ENCODE data around the gene INF2.

INF2 gene

DNA sequence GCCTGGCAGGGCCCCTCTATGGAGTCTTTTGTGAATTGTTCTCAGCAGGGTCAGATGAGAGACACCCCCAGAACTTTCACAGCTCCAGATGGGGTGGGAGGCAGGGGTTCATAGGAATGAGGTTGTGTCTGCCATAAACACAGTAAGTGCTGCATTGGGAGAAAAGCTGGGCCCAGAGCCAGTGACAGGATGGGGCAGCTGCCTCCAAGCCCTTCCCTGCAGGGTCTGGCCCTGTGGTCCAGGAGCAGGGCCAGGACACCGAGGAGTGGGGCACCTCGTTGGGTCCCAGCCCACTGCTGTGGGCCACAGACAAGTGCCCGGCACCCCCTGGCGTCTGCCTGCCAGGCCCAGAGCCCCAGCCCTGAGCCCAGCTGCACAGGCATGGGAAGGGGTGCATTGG, 13.3 kb downstream of the INF2 start:
- DNase-seq (ENCODE audit: low read depth), result no peak

DNA sequence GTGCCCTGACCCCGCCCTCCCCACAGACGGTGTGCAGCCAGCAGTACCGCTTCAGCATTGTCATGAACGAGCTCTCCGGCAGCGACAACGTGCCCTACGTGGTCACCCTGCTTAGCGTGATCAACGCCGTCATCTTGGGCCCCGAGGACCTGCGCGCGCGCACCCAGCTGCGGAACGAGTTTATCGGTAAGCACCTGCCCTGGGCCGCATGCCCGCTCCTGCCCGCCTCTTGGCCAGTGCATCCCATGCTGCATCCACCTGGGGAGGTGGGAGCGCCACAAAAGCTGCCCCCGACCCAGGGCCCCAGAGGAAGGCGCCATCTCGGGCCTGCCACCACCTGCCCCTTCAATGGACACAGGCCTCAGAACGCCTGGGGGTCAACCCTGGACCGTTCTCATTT, 13.9 kb downstream of the INF2 start:
- DNase-seq (ENCODE audit: low read depth), result no peak

GRCh38 chr14:104704252-104704651, 14.8 kb downstream of the INF2 start:
- DNase-seq (ENCODE audit: low read depth), result no peak

GRCh38 chr14:104705340-104706047, 16.1 kb downstream of the INF2 start:
- no peak for DNase-seq (ENCODE audit: low read depth)

- DNase-seq (ENCODE audit: low read depth), result no peak
These were observed 17.6 kb downstream of the INF2 start for GRCh38 chr14:104706733-104707607.

DNA sequence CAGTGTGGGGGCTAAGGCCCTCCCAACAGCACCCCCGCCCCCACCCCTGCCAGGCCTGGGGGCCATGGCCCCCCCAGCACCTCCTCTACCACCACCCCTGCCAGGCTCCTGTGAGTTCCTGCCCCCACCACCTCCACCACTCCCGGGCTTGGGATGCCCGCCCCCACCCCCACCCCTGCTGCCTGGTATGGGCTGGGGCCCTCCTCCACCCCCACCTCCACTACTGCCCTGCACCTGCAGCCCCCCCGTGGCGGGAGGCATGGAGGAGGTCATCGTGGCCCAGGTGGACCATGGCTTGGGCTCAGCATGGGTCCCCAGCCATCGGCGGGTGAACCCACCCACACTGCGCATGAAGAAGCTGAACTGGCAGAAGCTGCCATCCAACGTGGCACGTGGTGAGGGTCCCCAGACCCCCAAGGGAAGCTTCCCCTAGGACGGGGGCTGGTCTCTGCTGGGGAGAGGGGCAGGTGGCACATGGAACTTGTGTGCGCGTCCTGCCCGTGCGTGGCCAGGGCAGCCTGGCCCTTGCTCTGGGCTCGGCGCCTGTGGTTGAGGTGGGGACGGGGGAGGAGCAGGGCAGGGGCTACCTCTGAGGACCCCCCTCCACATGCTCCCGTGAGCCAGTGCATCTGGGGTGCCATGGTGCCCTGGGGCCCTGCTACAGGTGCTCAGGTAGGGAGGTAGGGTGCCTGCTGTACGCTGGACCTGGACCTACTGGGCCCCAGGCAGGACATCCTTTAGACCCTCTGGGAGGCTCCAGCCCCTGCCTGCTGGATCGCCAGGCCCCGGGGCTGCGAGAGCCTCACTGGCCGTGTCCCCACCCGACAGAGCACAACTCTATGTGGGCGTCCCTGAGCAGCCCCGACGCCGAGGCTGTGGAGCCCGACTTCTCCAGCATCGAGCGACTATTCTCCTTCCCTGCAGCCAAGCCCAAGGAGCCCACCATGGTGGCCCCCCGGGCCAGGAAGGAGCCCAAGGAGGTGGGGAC, 18.5 kb downstream of the INF2 start:
- DNase-seq (ENCODE audit: low read depth), result no peak

DNA sequence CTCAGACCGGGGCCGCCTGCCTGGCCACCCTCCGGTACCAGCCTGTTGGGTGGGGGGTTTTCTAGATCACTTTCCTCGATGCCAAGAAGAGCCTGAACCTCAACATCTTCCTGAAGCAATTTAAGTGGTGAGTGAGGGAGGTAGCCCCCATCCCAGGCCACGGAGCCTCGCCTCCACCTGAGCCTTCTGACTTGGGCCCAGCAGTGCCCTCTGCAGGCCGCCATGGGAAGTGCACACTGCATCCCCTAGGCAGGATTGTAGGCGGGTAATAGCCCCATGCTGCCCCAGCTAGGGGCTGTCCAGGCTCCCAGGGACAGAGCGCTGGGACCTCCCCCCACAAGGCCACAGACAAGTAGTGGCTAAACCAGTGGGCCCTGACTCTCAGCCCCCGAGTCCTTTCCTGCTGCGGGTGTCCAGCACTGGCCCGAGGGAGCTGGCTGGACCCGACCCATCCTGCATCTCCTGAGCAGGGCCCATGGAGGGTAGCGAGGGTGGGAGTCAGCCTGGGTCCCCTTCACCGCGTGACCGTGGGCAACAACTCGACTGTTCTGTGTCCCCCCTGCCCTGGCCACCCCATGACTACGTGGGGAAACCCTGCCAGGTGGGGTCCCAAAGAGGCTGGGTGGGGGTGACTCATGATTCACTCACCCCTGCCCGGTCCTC, 19.3 kb downstream of the INF2 start:
- peak; percentile 59 for DNase-seq (ENCODE audit: low read depth)

DNA sequence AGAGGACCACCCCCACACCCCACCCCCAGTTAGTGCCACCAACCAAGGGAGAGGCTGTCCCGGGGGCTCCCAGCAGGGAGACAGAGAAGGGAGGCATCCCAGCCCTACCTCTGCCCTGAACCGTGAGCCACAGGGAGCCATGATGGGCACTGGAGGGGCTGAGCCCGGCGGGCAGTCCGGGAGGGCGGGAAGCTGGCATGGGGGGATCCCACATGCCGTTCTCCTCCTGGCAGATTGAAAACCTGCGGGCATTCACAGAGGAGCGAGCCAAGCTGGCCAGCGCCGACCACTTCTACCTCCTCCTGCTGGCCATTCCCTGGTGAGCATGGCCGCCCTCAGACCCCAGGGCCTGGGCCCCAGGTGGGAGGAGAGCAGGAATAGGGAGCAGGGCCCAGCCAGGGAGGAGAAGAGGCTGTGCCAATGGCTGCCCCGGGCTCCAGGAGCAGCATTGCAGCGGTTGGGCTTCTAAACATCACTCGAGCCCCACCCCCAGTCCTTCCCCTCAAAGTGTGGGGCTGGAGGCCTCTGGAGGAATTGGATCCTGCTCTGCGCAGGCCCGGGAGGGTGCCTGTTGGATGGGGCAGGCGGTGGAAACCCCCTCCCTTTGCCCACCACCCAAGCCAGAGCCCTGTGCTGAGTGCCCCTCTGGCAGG, 20.1 kb downstream of the INF2 start:
- no peak for DNase-seq (ENCODE audit: low read depth)

DNA sequence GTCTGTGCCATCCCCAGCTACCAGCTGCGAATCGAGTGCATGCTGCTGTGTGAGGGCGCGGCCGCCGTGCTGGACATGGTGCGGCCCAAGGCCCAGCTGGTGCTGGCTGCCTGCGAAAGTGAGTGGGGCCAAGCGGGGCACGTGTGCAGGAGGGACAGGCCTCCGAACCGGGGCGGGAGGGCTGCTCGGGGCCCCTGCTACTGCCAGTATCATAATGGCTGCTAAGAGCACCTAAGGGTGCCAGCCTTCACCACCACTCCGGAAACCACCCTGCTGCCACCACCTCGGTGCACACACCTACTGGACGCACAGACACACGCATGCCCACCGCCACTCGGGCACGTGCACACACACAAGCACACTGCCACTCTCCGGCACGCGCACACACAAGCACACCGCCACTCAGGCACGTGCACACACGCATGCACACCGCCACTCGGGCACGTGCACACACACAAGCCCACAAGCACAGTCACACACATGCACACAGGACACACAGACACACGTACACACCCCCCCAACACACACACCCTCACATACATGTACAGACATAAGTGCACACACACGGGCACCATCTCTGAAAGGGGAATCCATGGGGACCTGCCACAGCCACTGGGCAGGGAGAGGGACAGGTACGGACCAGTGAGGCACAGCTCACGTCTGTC, 20.8 kb downstream of the INF2 start:
- no peak for DNase-seq (ENCODE audit: low read depth)

DNA sequence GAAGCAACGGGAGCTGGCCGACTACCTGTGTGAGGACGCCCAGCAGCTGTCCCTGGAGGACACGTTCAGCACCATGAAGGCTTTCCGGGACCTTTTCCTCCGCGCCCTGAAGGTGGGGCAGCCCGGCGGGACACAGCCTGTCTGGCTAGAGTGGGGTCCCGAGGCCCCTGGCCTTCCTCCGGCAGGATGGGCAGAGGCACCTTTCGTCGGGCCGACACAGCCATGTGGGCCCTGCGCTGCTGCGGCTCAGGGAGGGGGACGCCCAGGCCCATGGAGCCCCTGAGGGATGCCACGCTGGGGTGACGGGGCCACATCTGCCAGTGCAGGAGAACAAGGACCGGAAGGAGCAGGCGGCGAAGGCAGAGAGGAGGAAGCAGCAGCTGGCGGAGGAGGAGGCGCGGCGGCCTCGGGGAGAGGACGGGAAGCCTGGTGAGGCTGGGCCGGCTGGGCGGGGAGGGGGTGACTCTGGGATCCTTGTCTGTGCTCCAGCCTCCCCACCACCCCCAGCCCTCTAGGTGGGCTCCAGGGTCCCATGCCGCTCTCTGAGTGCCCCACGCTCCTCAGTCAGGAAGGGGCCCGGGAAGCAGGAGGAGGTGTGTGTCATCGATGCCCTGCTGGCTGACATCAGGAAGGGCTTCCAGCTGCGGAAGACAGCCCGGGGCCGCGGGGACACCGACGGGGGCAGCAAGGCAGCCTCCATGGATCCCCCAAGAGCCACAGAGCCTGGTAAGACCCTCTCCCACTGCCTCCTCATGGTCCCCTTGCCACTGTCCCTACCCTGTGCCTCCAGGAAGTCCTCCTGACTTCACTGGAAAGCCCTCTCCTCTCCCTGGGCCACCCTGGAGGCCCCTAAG, 23.7 kb downstream of the INF2 start:
- no peak for DNase-seq (ENCODE audit: low read depth)

- no peak for DNase-seq (ENCODE audit: low read depth)
These were observed 24.6 kb downstream of the INF2 start for GRCh38 chr14:104714066-104714465.

GRCh38 chr14:104714681-104715080, 25.3 kb downstream of the INF2 start:
- no peak for DNase-seq (ENCODE audit: low read depth)

DNA sequence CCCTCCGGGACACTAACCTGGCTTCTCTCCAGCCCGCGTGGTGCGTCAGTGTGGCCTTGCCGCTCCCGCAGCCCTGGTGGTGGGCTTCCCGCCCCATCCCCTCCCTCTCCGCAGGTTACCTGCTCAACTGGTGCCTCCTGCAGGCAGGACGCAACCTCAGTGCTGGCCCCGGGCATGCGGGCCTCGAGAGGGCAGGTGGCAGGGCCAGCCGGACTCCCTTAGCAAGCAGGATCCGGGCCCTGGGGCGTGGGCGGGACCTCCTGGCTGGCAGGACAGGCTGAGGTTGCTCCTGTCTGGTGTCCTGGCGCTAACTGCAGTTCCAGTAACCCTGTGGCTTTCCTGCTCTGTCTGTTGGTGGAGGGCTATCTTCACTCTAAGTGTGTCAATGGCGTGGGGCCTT, 26.0 kb downstream of the INF2 start:
- DNase-seq (ENCODE audit: low read depth), result no peak

DNA sequence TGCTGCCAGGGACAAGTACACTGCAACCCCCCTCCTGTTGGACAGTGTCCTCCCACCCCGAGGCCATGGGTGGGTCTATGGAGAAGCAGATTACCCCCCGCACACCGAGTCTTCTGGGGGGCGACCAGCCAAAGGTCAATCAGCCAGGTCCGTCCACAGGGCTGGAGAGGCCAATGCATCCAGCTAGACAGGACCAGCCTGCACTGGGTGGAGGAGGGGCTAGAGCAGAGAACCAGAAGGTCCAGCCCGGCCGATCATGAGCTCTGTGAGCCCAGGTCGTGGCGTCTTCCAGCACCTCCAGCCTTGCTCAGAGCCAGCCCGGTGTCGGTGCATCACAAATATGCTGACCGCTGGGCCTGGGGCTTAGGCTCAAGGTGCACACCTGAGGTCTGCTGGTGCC, 26.5 kb downstream of the INF2 start:
- DNase-seq (ENCODE audit: low read depth), result no peak

DNA sequence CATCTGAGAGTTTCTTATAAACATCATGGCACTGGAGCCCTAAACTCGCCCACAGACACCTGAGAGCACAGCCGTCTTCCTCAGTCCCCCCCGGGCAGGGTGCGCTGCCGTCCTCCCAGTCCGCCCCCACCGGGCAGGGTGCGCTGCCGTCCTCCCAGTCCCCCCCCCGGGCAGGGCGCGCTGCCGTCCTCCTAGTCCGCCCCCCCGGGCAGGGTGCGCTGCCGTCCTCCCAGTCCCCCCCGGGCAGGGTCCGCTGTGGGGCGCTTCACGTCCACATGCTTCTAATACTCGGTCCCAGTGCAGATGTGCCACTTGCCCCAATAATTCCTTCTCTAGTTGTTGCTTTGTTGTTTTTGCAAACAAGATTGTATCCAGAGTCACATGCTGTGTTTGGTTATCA, 27.7 kb downstream of the INF2 start:
- no peak for DNase-seq (ENCODE audit: low read depth)

- DNase-seq (ENCODE audit: low read depth), result no peak
These were observed 28.2 kb downstream of the INF2 start for GRCh38 chr14:104717646-104718045.

GRCh38 chr14:104718147-104718546, 28.7 kb downstream of the INF2 start:
- no peak for DNase-seq (ENCODE audit: low read depth)

- DNase-seq (ENCODE audit: low read depth), result no peak
These were observed 29.5 kb downstream of the INF2 start for GRCh38 chr14:104718871-104719270.

DNA sequence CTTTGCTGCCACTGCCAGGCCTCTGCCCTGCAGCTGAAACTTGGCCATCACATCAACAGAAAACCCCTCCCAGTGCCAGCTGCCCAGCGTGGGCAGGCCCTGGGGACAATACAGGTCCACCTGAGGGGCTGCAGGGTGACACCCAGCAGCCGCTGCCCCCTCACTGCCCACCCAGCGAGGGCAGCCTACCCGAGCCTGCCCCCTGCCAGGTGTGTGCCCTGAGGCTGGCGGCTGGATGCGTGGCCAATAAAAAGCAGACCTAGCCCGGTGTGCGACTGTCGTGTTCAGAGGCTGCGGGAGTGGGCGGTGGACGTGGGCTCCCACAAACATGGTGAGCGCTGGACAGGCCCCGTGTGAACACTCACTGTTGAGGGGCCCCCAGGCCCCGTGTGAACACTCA, 29.9 kb downstream of the INF2 start:
- no peak for DNase-seq (ENCODE audit: low read depth)

All from stimulated activated CD8-positive, alpha-beta memory T cell treated with anti-CD3 and anti-CD28 coated beads, Interleukin-15, amount 100 ng/mL, for 1 hour (primary cell).